Neural cell (in vitro differentiated cells): Measurements from ENCODE around the gene LBHD1.

Experiments used
- CTCF ChIP-seq: fragments of 450-650 bp; IDR thresholded peaks from 2 replicates; pipeline ENCODE4 v1.5.1; 2014; ENCODE audit warnings: antibody characterized with exemption, mild to moderate bottlenecking, moderate library complexity; ENCODE audit not compliant: poor library complexity, severe bottlenecking
- EP300 ChIP-seq: fragments of 450-650 bp; conservative IDR thresholded peaks from 2 replicates; pipeline ENCODE4 v1.6.1; 2014; ENCODE audit warnings: antibody characterized with exemption, mild to moderate bottlenecking, moderate library complexity; ENCODE audit not compliant: poor library complexity, severe bottlenecking
- EZH2 ChIP-seq: fragments of 200-600, 300-800 bp; shearing (Covaris generic), sonication (generic); IDR thresholded peaks from 2 replicates; pipeline ENCODE4 v1.6.1; 2014; ENCODE audit warnings: antibody characterized with exemption, low read length, borderline replicate concordance, mild to moderate bottlenecking; ENCODE audit not compliant: insufficient read depth, poor library complexity, severe bottlenecking
- POLR2AphosphoS5 ChIP-seq: IDR thresholded peaks from 2 replicates; pipeline ENCODE4 v1.6.1; 2012
- RAD21 ChIP-seq: fragments of 450-650 bp; conservative IDR thresholded peaks from 2 replicates; pipeline ENCODE4 v1.6.1; 2014; ENCODE audit warnings: antibody characterized with exemption, mild to moderate bottlenecking, moderate library complexity

- TF ChIP-seq CTCF (no peak), EZH2 (no peak), EP300 (no peak), RAD21 (no peak), POLR2AphosphoS5 (no peak)
Observed at GRCh38 chr11:62622476-62623089, 49.5 kb downstream of the LBHD1 start.
